Stomach (tissue), 9 donors: ENCODE data around the gene TMEM164. TPM values are rescaled to one million over a fixed set of nuclear protein-coding genes. Genes with fewer than 3 reads are reported as not detected.

Source experiments
- DNase-seq, 2 donors: peaks; one replicate each; pipeline versions ENCODE4 v3.0.0 to v3.0.0-alpha.2; 2013 to 2019
- H3K27ac ChIP-seq, 5 donors: fragments of 200-600 bp in 4 of 5; sonication (generic) in 4 of 5; one replicate each; pipeline ENCODE4 v1.5.1; 2013 to 2019; ENCODE audit warnings: mild to moderate bottlenecking in 1 of 5, moderate library complexity in 1 of 5
- H3K27me3 ChIP-seq, 3 donors: fragments of 200-600 bp; sonication (generic); one replicate each; pipeline ENCODE4 v1.5.1; 2017 to 2019; ENCODE audit warnings: mixed run types in 1 of 3
- H3K36me3 ChIP-seq, 4 donors: fragments of 200-600 bp; sonication (generic); 1 replicate in 3 of 4; 2 replicates in 1 of 4; pipeline ENCODE4 v1.5.1; 2016 to 2019
- H3K4me1 ChIP-seq, 4 donors: fragments of 200-600 bp; sonication (generic); one replicate each; pipeline ENCODE4 v1.5.1; 2016 to 2019
- H3K4me3 ChIP-seq, 4 donors: fragments of 200-600 bp; sonication (generic) in 3 of 4; one replicate each; pipeline ENCODE4 v1.5.1; 2016 to 2019; ENCODE audit warnings: mild to moderate bottlenecking in 1 of 4
- H3K9me3 ChIP-seq, 4 donors: fragments of 200-600 bp; sonication (generic); one replicate each; pipeline ENCODE4 v1.5.1; 2016 to 2019
- CTCF ChIP-seq, 7 experiments: fragments of 450-650 bp in 4 of 7; fragments of 200-600 bp in 3 of 7; sonication (generic) in 3 of 7; IDR thresholded peaks; one replicate each; pipeline ENCODE4 v1.5.1; 2016 to 2019; ENCODE audit warnings: antibody characterized with exemption in 7 of 7, control low read depth in 2 of 7, mild to moderate bottlenecking in 1 of 7
- EP300 ChIP-seq: sonication (generic); formaldehyde crosslinking; IDR thresholded peaks from one replicate; pipeline ENCODE4 v1.6.1; 2017; ENCODE audit warnings: antibody characterized with exemption
- POLR2A ChIP-seq, 4 donors: fragments of 450-650 bp; IDR thresholded peaks; one replicate each; pipeline ENCODE4 v1.6.1; 2016; ENCODE audit warnings: antibody characterized with exemption in 4 of 4, control low read depth in 2 of 4, mild to moderate bottlenecking in 1 of 4, moderate library complexity in 1 of 4
- POLR2AphosphoS5 ChIP-seq, 3 donors: sonication (generic); formaldehyde crosslinking; IDR thresholded peaks; one replicate each; pipeline ENCODE4 v1.6.1; 2016; ENCODE audit warnings: antibody characterized with exemption in 3 of 3
- WGBS, 5 donors: extraction: QIAGEN DNeasy Blood & Tissue Kit in 3 of 5; methylation state at CpG; one replicate each; pipeline versions ENCODE4 v1.1.5 to v1.1.7; 2013 to 2018; 5-methylcytosine and 5-hydroxymethylcytosine counted together
- intact Hi-C: fragments of 100-400 bp; cut with DNase I; formaldehyde crosslinking; loops from one replicate; pipeline ENCODE4 v1.15.1; 2023; ENCODE audit warnings: low total_unique reads
- polyA plus RNA-seq, 3 donors: library from polyadenylated mRNA; stranded (reverse); fragments of 200-250 nt; gene quantifications; one replicate each; pipeline ENCODE4 v1.2.3, GENCODE V29; 2013
- total RNA-seq, 5 donors: library from RNA; depleted of rRNA; stranded (reverse); fragments of >200 nt; gene quantifications; one replicate each; pipeline versions ENCODE4 v1.1.0 to v1.2.3, GENCODE V29; 2014 to 2016
- donor health status: healthy with polysubstance abuse.
- donor health status: Bipolar disorder and iron deficiency.
- donor health status: healthy.

The TMEM164 gene
- total and polyA plus RNA-seq, 8 donors = 4.9 to 29.7 (median 11.6) TPM

- Histone ChIP-seq H3K27ac (no peak overlapping the region), H3K9me3 (no peaks in the 10 kb centered on the region), H3K36me3 (no peaks in the 10 kb centered on the region), H3K4me1 (no peaks in the 10 kb centered on the region), H3K4me3 (no peak overlapping the region), H3K27me3 (peaks cover 0 to 8% (median 0%) of the 10 kb centered on the region in 3 donors)
- intact Hi-C loops = no loop called here
- 46 to 77% (median 75%) methylated on average over 6 of the region's 6 CpGs for WGBS, 5 donors
- DNase-seq = no peak
- TF ChIP-seq POLR2A (IDR thresholded peaks at IDR 0.05) (no peak), EP300 (no peak), CTCF (IDR thresholded peaks at IDR 0.05) (peak in 4 of 7 experiments; percentile 20 to 61 (median 36)), POLR2AphosphoS5 (IDR thresholded peaks at IDR 0.05) (no peak)
Observed at GRCh38 chrX:110156167-110156754, 153.3 kb downstream of the TMEM164 start.

- intact Hi-C loops = no loop called here
Observed at GRCh38 chrX:110157444-110157843, 154.5 kb downstream of the TMEM164 start.

GRCh38 chrX:110159235-110159634 lies 156.3 kb downstream of the TMEM164 start:
- Histone ChIP-seq H3K4me1 (no peaks in the 10 kb centered on the region), H3K4me3 (no peak overlapping the region), H3K9me3 (no peaks in the 10 kb centered on the region), H3K36me3 (no peaks in the 10 kb centered on the region), H3K27me3 (peaks cover 0 to 8% (median 0%) of the 10 kb centered on the region in 3 donors), H3K27ac (no peak overlapping the region)
- intact Hi-C loops = no loop called here
- TF ChIP-seq POLR2AphosphoS5 (IDR thresholded peaks at IDR 0.05) = no peak
- no peak for TF ChIP-seq CTCF (IDR thresholded peaks at IDR 0.05)
- TF ChIP-seq EP300 = no peak
- DNase-seq = no peak
- 69 to 89% (median 82%) methylated on average over 7 of the region's 7 CpGs for WGBS, 5 donors

More at GRCh38 chrX:110157444-110157843, 154.5 kb downstream of the TMEM164 start:
- no peaks in the 10 kb centered on the region for H3K36me3 ChIP-seq
- no peak for DNase-seq
- no peak overlapping the region for H3K27ac ChIP-seq
- no peaks in the 10 kb centered on the region for H3K4me1 ChIP-seq
- H3K4me3 ChIP-seq = no peak overlapping the region
- no peaks in the 10 kb centered on the region for H3K9me3 ChIP-seq
- WGBS, 5 donors = 53 to 92% (median 82%) methylated on average over 1 of the region's 1 CpG
- peaks cover 0 to 8% (median 0%) of the 10 kb centered on the region in 3 donors for H3K27me3 ChIP-seq
- TF ChIP-seq EP300 (no peak), POLR2AphosphoS5 (IDR thresholded peaks at IDR 0.05) (no peak), CTCF (IDR thresholded peaks at IDR 0.05) (no peak), POLR2A (IDR thresholded peaks at IDR 0.05) (no peak)

GRCh38 chrX:110159865-110160264 lies 157.0 kb downstream of the TMEM164 start:
- no peaks in the 10 kb centered on the region for H3K9me3 ChIP-seq
- no peak overlapping the region for H3K27ac ChIP-seq
- WGBS, 5 donors = 50 to 79% (median 66%) methylated on average over 2 of the region's 2 CpGs
- no peaks in the 10 kb centered on the region for H3K36me3 ChIP-seq
- peaks cover 0 to 4% (median 0%) of the 10 kb centered on the region in 3 donors for H3K27me3 ChIP-seq
- intact Hi-C loops = loop anchor here (5.0 kb wide), 1 partner anchor 252 kb away; no protein-coding TSS in a partner anchor
- no peaks in the 10 kb centered on the region for H3K4me1 ChIP-seq
- TF ChIP-seq CTCF (IDR thresholded peaks at IDR 0.05) (no peak), POLR2A (IDR thresholded peaks at IDR 0.05) (no peak), EP300 (no peak), POLR2AphosphoS5 (IDR thresholded peaks at IDR 0.05) (no peak)
- DNase-seq = no peak
- H3K4me3 ChIP-seq = no peak overlapping the region
